IPS-NIHi7 (cell line): Measurements from ENCODE around the gene RAD51B.
"Not testable (repeated sequence)": the region's sequence is repeated elsewhere in the genome, so short reads cannot be mapped to it uniquely, and the experiment has no call there.

ENCODE experiments used
- DNase-seq: peaks from one replicate; pipeline ENCODE4 v3.0.0; 2012; ENCODE audit warnings: mixed read lengths; ENCODE audit errors: extremely low spot score

RAD51B gene

GRCh38 chr14:68020999-68021663 is 201.6 kb downstream of the RAD51B start:
- no peak for DNase-seq

- no peak for DNase-seq
Measured at GRCh38 chr14:68027276-68027675, 207.7 kb downstream of the RAD51B start.

DNA sequence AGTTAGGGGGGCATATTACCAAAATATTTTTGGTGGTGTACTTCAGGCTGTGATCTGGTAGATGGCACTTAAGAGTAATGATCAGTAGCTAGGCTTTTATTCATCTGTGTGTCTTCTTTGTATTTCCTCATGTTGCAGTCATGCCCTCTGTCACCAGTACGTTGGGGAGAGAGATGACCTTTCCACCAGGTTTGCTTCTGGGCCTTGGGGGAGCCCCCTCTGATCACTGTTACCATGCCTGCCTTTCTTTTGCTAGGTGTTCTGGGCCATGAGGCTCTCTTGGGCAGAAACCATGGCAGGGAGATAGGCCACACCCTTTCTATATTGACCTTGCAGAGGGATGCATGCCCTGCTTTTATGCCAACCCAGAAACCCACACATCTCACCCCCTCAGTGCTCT is 208.5 kb downstream of the RAD51B start:
- DNase-seq, result no peak

- DNase-seq, result not testable (repeated sequence)
Measured at GRCh38 chr14:68031011-68031410, 211.4 kb downstream of the RAD51B start.

GRCh38 chr14:68032154-68032553 is 212.6 kb downstream of the RAD51B start:
- no peak for DNase-seq

- no peak for DNase-seq
Measured at GRCh38 chr14:68033336-68033932, 213.9 kb downstream of the RAD51B start.

DNA sequence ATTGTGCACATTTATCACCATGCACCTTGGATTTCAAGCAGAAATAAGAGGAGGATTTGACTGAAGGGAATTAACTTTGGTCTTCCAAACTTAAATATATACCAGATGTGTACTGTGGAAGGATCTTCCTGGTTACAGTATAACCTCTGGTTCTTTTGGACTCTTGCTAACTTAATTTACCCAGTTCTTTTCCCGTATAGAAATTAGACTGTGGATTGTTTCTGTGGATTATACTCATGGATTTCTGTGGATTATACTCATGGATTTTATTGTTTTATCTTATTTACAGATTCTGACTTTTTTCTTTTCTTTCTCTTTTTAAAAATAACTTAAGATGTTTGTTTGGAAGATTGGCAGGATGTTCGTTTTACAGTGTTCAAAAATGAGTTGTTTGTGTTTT is 215.3 kb downstream of the RAD51B start:
- DNase-seq, result no peak

- no peak for DNase-seq
Measured at GRCh38 chr14:68036202-68036601, 216.6 kb downstream of the RAD51B start.

DNA sequence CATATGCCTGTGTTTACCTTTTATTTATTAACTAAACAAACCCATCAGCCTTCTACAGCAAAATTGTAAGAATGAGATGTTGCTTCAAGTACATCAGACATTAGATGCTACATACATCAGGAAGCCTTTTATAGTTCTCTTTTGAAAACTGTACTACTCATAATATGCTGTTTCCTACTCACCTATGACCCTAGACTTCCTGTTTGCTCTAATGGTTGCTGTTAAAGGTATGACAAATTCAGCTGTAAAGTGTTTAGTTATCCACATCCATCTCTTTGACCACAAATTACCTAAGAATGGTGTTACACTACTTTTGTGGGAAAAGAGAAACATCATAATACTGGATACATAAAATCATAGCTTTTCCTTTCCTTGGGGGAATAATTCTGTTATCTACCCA is 220.0 kb downstream of the RAD51B start:
- no peak for DNase-seq

DNA sequence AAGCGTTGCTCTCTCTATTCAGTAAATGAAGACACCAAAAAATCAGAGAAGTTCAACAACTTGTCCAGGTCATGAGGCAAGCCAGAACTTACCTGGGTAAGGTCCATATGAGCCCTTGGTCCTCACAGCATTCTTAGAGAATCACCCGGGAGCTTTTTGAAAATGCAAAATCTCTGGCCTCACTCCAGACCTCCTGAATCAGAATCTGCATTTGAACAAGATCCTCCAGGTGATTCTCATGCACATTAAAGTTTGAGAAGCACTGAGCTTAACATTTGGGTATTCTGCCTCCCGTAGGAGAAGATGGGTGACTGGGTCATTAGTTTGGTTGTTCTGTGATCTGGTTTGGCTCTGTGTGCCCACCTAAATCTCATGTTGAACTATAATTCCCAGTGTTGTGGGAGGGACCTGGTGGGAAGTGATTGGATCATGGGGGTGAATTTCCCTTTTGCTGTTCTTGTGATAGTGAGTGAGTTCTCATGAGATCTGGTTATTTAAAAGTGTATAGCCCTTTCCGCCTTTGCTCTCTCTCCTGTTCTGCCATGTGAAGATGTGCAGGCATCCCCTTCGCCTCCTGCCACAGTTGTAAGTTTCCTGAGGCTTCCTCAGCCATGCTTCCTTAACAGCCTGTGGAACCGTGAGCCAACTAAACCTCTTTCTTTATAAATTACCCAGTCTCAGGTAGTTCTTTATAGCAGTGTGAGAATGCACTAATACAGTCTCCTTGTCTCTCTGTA is 221.2 kb downstream of the RAD51B start:
- DNase-seq, result no peak

GRCh38 chr14:68041876-68042354 is 222.3 kb downstream of the RAD51B start:
- DNase-seq, result no peak

DNA sequence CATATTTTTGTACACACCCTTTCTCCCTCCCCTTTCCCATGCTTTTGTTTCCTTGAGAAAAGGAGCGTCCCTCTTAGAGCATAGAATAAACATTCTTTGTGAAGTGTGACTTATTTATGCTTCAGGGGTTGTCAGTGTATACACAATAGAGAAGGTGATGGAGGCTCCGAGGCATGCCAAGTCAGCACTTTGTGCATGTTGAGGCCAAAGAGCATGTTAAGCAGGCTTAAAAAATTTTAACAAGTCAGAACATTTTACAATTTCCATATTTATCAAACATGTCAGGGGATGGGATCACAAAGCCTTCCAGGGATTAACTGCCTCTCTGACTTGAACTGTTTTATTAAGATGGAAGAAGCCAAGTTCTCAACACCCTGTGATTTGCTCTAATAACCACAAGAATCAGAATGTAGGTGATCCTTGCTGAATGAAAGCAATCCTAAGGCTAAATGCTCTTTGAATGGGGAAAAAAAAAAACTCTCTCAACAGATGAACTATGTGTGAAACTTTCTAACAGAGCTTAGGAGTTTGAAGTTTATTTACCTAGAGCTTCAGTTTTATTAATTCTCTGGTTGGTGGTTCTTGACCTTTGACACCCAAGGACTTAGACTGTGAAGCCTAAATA is 223.1 kb downstream of the RAD51B start:
- no peak for DNase-seq

- DNase-seq, result no peak
Measured at GRCh38 chr14:68043752-68044151, 224.2 kb downstream of the RAD51B start.

- no peak for DNase-seq
Measured at GRCh38 chr14:68047906-68048305, 228.3 kb downstream of the RAD51B start.

DNA sequence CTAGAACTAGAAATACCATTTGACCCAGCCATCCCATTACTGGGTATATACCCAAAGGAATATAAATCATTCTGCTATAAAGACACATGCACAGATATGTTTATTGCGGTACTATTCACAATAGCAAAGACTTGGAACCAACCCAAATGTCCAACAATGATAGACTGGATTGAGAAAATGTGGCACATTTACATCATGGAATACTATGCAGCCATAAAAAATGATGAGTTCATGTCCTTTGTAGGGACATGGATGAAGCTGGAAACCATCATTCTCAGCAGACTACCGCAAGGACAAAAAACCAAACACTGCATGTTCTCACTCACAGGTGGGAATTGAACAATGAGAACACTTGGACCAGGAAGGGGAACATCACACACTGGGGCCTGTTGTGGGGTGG is 229.2 kb downstream of the RAD51B start:
- DNase-seq, result not testable (repeated sequence)

DNA sequence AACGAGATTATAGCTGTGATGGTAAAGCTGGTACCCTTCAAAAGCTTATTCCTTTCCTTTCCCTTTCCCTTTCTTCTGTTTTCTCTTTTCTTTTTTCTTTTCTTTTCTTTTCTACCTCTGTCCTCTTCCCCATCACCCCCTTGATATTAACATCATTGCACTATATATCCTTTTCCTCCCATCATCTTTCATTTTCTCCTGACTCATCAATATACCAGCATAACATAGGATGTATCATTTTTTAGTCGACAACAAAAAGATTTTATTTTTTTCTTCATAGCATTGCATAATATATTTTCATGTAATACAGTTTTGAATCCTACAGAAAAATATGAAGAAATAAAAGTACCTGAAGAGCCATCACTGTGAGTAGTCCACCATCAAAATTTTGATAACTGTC is 230.6 kb downstream of the RAD51B start:
- no peak for DNase-seq

DNA sequence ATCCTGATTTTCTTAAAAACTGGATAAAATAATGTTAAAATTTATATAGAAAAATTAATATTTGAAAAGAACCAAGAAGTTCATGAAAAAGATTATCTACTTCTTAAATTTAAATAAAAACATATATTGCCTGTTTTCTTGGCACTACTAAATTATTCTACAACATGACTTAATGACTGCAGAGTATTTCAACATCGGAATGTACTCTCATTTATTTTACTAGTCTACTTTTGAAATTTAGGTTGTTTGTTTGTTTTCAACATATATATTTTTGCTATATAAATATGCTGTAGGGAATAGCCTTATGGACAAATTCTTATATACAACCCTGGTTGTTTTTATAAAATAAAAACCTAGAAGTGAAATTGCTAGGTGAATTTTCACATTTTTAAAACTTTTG is 231.6 kb downstream of the RAD51B start:
- no peak for DNase-seq

DNA sequence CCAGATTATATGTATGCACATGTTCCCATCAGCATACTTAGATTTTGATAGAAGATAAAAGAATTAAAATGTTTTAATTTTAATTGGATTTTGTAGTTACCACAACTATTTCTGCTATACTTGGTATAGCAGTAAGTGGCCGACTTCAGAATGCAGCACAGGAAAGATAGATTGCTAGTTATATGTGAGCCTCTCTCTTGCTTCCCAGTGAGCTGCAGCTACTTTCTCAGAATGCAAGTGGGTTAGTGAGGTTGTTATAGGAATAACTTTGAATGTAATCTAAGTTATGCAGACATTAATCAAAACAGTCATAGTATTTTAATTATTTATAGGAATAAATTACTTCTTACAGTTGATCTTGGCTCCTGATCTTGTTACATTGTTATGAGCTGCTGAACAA is 240.6 kb downstream of the RAD51B start:
- no peak for DNase-seq

DNA sequence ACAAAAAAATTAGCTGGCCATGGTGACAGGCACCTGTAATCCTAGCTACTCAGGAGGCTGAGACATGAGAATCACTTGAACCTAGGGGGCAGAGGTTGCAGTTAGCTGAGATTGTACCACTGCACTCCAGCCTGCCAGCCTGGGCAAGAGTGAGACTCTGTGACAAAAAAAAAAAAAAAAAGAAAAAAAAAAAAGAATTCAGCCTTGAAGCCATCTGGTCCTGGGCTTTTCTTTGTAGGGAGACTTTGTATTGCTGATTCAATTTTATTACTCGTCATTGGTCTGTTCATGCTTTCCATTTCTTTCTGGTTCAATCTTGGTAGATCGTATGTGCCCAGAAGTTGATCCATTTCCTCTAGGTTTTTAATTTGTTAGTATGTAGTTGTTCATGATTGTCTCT is 243.1 kb downstream of the RAD51B start:
- DNase-seq, result no peak

DNA sequence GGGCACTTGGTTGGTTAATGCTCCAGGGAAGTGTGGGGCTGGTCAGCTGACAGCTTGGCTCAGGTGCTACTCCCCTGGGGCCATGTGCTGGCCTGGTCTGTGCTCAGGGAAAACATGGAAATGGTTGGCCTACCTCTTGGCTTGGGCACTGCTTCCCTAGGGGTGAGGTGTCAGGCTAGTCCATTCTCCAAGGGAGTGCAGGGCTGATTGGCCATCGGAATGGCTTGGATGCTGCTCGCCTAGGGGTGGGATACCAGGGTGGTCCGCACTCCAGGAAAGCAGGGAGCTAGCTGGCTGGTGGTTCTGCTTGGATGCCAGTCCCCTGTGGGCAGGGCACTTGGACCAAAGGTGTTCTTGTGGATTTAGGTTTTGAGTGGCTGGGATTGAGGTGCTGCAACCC is 245.7 kb downstream of the RAD51B start:
- DNase-seq, result no peak

DNA sequence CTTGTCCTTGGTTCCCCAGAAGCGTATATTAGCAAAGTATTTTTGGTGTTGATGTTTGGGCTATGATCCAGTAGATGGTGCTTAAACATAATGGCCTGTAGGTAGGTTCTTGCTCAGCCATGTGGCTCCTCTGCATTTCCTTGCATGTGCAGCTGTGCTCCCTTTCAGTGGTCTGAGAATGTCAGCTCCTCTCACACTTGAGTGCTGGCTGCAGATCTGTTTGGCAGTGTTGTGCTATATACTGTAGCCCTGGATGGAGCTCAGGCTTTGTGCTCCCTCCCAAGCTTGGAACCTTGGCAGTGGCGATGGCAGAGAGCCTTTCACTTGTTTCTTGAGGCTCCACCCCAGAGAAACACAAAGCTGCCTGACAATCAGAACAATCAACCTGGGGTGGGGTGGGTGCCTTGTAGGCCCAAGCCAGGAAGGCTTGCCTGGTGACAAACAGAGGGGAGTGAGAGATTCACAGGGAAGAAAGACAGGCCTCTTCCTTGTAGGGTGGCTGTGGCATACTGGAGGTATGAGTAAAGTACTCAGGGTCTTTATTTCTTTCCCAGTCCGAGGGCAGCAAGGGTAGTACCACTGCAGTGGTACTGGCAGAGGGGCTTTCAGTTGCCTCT is 255.3 kb downstream of the RAD51B start:
- DNase-seq, result no peak

DNA sequence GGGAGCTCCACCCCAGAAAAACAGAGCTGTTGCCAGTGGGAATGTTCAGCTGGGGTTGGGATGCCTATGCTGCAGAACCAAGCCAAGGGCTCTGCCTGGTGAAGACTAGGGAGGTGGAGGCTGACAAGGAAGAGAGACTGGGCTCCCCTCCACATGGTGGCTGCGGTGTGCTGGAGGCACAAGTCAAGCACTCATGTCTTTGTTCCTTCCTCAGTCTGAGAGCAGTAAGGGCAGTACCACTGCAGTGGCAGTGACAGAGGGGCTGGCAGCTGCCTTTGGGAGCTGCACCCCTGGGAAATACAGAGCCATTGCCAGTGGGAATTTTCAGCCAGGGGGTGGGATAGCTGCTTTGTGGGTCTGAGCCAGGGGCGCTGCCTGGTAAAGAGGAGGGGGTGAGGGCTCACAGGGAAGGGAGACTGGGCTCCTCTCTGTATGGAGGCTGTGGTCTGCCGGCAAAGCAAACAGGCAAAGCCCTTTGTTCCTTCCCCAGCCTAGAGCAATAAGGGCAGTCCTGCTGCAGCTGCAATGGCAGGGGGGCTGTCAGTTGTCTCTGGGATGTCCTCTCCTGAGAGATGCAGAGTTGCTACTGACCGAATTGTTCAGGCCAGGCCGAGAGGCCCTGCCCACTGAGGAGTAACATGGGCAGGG is 255.9 kb downstream of the RAD51B start:
- no peak for DNase-seq
